IPS-20b (cell line): Measurements from ENCODE around the gene PAX2.

ENCODE experiments used
- H3K27ac ChIP-seq: one replicate; pipeline ENCODE4 v1.5.1; 2013; ENCODE audit warnings: low read length
- H3K27me3 ChIP-seq: 2 replicates; pipeline ENCODE4 v1.6.1; 2013; ENCODE audit warnings: mild to moderate bottlenecking, low read length, inconsistent platforms; ENCODE audit not compliant: insufficient read depth
- H3K36me3 ChIP-seq: 2 replicates; pipeline ENCODE4 v1.6.1; 2013; ENCODE audit warnings: low read depth, mild to moderate bottlenecking, inconsistent platforms, low read length, moderate library complexity; ENCODE audit not compliant: insufficient read depth
- H3K4me1 ChIP-seq: 2 replicates; pipeline ENCODE4 v1.6.1; 2013; ENCODE audit warnings: mild to moderate bottlenecking, control low read depth, inconsistent platforms, low read length, moderate library complexity; ENCODE audit not compliant: insufficient read depth
- H3K4me3 ChIP-seq: 2 replicates; pipeline ENCODE4 v1.5.1; 2013; ENCODE audit warnings: mild to moderate bottlenecking, low read length, inconsistent platforms
- H3K9ac ChIP-seq: 2 replicates; pipeline ENCODE4 v1.6.1; 2013; ENCODE audit warnings: low read depth, mild to moderate bottlenecking, inconsistent platforms, low read length, moderate library complexity
- H3K9me3 ChIP-seq: 2 replicates; pipeline ENCODE4 v1.6.1; 2013; ENCODE audit warnings: mild to moderate bottlenecking, low read depth, low read length, inconsistent platforms; ENCODE audit not compliant: insufficient read depth

The PAX2 gene

GRCh38 chr10:100742076-100742771, 3.2 kb upstream of the PAX2 start:
- no peak overlapping the region for H3K9ac ChIP-seq
- no peaks in the 10 kb centered on the region for H3K36me3 ChIP-seq
- H3K4me3 ChIP-seq, result peak overlapping the region; percentile 18; the same call in 1 of the 2 replicates
- no peaks in the 10 kb centered on the region; the same call in 1 of the 2 replicates for H3K9me3 ChIP-seq
- peaks cover 100% of the 10 kb centered on the region for H3K27me3 ChIP-seq
- H3K27ac ChIP-seq, result no peak overlapping the region
- peaks cover 14% of the 10 kb centered on the region; the same call in 1 of the 2 replicates for H3K4me1 ChIP-seq

GRCh38 chr10:100742936-100743335, 2.4 kb upstream of the PAX2 start:
- Histone ChIP-seq H3K27me3 (peaks cover 100% of the 10 kb centered on the region), H3K27ac (no peak overlapping the region), H3K4me3 (no peak overlapping the region), H3K9ac (no peak overlapping the region), H3K36me3 (no peaks in the 10 kb centered on the region), H3K4me1 (peaks cover 11% of the 10 kb centered on the region; the same call in 1 of the 2 replicates), H3K9me3 (no peaks in the 10 kb centered on the region; the same call in 1 of the 2 replicates)

GRCh38 chr10:100743626-100744135, 1.7 kb upstream of the PAX2 start:
- peaks cover 10% of the 10 kb centered on the region; the same call in 1 of the 2 replicates for H3K4me1 ChIP-seq
- no peak overlapping the region for H3K4me3 ChIP-seq
- no peaks in the 10 kb centered on the region; the same call in 1 of the 2 replicates for H3K9me3 ChIP-seq
- H3K36me3 ChIP-seq, result no peaks in the 10 kb centered on the region
- no peak overlapping the region for H3K27ac ChIP-seq
- peaks cover 100% of the 10 kb centered on the region for H3K27me3 ChIP-seq
- H3K9ac ChIP-seq, result no peak overlapping the region

GRCh38 chr10:100744136-100744986, 1.0 kb upstream of the PAX2 start:
- H3K9ac ChIP-seq, result no peak overlapping the region
- H3K4me3 ChIP-seq, result no peak overlapping the region
- H3K9me3 ChIP-seq, result no peaks in the 10 kb centered on the region; the same call in 1 of the 2 replicates
- no peak overlapping the region for H3K27ac ChIP-seq
- H3K27me3 ChIP-seq, result peaks cover 100% of the 10 kb centered on the region
- H3K36me3 ChIP-seq, result no peaks in the 10 kb centered on the region
- H3K4me1 ChIP-seq, result peaks cover 10% of the 10 kb centered on the region; the same call in 1 of the 2 replicates

GRCh38 chr10:100745882-100746783, 751 bp downstream of the PAX2 start:
- Histone ChIP-seq H3K9ac (no peak overlapping the region), H3K4me1 (peaks cover 10% of the 10 kb centered on the region; the same call in 1 of the 2 replicates), H3K27me3 (peaks cover 100% of the 10 kb centered on the region), H3K36me3 (no peaks in the 10 kb centered on the region), H3K9me3 (peaks cover 4% of the 10 kb centered on the region; the same call in 1 of the 2 replicates), H3K4me3 (peak overlapping the region; percentile 48; the same call in 1 of the 2 replicates), H3K27ac (no peak overlapping the region)

- Histone ChIP-seq H3K9me3 (peaks cover 10% of the 10 kb centered on the region; the same call in 1 of the 2 replicates), H3K4me3 (no peak overlapping the region), H3K36me3 (no peaks in the 10 kb centered on the region), H3K9ac (no peak overlapping the region), H3K4me1 (peaks cover 6% of the 10 kb centered on the region; the same call in 1 of the 2 replicates), H3K27me3 (peaks cover 100% of the 10 kb centered on the region), H3K27ac (no peak overlapping the region)
Measured at GRCh38 chr10:100746784-100747455, 1.5 kb downstream of the PAX2 start.

- H3K4me1 ChIP-seq, result peaks cover 6% of the 10 kb centered on the region; the same call in 1 of the 2 replicates
- H3K9ac ChIP-seq, result no peak overlapping the region
- H3K27me3 ChIP-seq, result peaks cover 100% of the 10 kb centered on the region
- no peak overlapping the region for H3K4me3 ChIP-seq
- peaks cover 10% of the 10 kb centered on the region; the same call in 1 of the 2 replicates for H3K9me3 ChIP-seq
- H3K36me3 ChIP-seq, result no peaks in the 10 kb centered on the region
- H3K27ac ChIP-seq, result no peak overlapping the region
Measured at GRCh38 chr10:100747456-100748230, 2.3 kb downstream of the PAX2 start.

GRCh38 chr10:100748231-100749058, 3.1 kb downstream of the PAX2 start:
- Histone ChIP-seq H3K4me1 (peaks cover 6% of the 10 kb centered on the region; the same call in 1 of the 2 replicates), H3K27me3 (peaks cover 100% of the 10 kb centered on the region), H3K36me3 (no peaks in the 10 kb centered on the region), H3K4me3 (no peak overlapping the region), H3K9me3 (peaks cover 10% of the 10 kb centered on the region; the same call in 1 of the 2 replicates), H3K9ac (no peak overlapping the region), H3K27ac (no peak overlapping the region)

GRCh38 chr10:100749059-100749308, 3.6 kb downstream of the PAX2 start:
- Histone ChIP-seq H3K4me1 (peaks cover 6% of the 10 kb centered on the region; the same call in 1 of the 2 replicates), H3K9ac (no peak overlapping the region), H3K36me3 (no peaks in the 10 kb centered on the region), H3K27ac (no peak overlapping the region), H3K27me3 (peaks cover 100% of the 10 kb centered on the region), H3K4me3 (no peak overlapping the region), H3K9me3 (peaks cover 10% of the 10 kb centered on the region; the same call in 1 of the 2 replicates)
